ENCODE measurements around the gene SRPK3. TPM values are rescaled to one million over a fixed set of nuclear protein-coding genes. Genes with fewer than 3 reads are reported as not detected.
A peak's percentile ranks its signal among the peaks of the same experiment; 100 is the strongest.
"Not testable (repeated sequence)": the region's sequence is repeated elsewhere in the genome, so short reads cannot be mapped to it uniquely, and the experiment has no call there.

The SRPK3 gene
- polyA plus RNA-seq, 4 donors, result 0.15 to 1.1 (median 0.27) TPM; not detected in 1

GRCh38 chrX:153813161-153813560, 32.3 kb downstream of the SRPK3 start:
- Histone ChIP-seq H3K36me3 (ENCODE audit: control insufficient read depth in 3 of 3, insufficient read depth in 2 of 3, low read depth in 1 of 3, low read length in 3 of 3) (no peaks in the 10 kb centered on the region), H3K27me3 (ENCODE audit: control insufficient read depth in 3 of 3, insufficient read depth in 3 of 3, low read length in 3 of 3) (no peaks in the 10 kb centered on the region), H3K4me3 (ENCODE audit: low read depth in 1 of 3, low read length in 3 of 3) (no peak overlapping the region), H3K27ac (ENCODE audit: low read depth in 1 of 3, low read length in 2 of 3) (no peak overlapping the region), H3K9me3 (ENCODE audit: control insufficient read depth in 2 of 2, insufficient read depth in 1 of 2, low read depth in 1 of 2, low read length in 1 of 2) (no peaks in the 10 kb centered on the region), H3K4me1 (ENCODE audit: control insufficient read depth in 3 of 3, insufficient read depth in 2 of 3, low read depth in 1 of 3, low read length in 2 of 3) (no peaks in the 10 kb centered on the region)
- 89 to 92% (median 89%) methylated on average over 5 of the region's 5 CpGs for WGBS, 3 donors
- DNase-seq (no peak), FAIRE-seq (no peak)

- FAIRE-seq, result no peak
- Histone ChIP-seq H3K27me3 (ENCODE audit: control insufficient read depth in 3 of 3, insufficient read depth in 3 of 3, low read length in 3 of 3) (peaks cover 0 to 5% (median 0%) of the 10 kb centered on the region in 3 donors), H3K4me1 (ENCODE audit: control insufficient read depth in 3 of 3, insufficient read depth in 2 of 3, low read depth in 1 of 3, low read length in 2 of 3) (no peaks in the 10 kb centered on the region), H3K36me3 (ENCODE audit: control insufficient read depth in 3 of 3, insufficient read depth in 2 of 3, low read depth in 1 of 3, low read length in 3 of 3) (no peaks in the 10 kb centered on the region), H3K27ac (ENCODE audit: low read depth in 1 of 3, low read length in 2 of 3) (no peak overlapping the region), H3K4me3 (ENCODE audit: low read depth in 1 of 3, low read length in 3 of 3) (no peak overlapping the region), H3K9me3 (ENCODE audit: control insufficient read depth in 2 of 2, insufficient read depth in 1 of 2, low read depth in 1 of 2, low read length in 1 of 2) (no peaks in the 10 kb centered on the region)
- no peak for DNase-seq
- 70 to 76% (median 71%) methylated on average over 18 to 19 of the region's 19 CpGs for WGBS, 3 donors
Measured at GRCh38 chrX:153814591-153815315, 33.9 kb downstream of the SRPK3 start.

GRCh38 chrX:153816831-153817690, 36.2 kb downstream of the SRPK3 start:
- no peak overlapping the region for H3K27ac ChIP-seq (ENCODE audit: low read depth in 1 of 3, low read length in 2 of 3)
- DNase-seq, result no peak
- FAIRE-seq, result no peak

GRCh38 chrX:153818064-153818463, 37.2 kb downstream of the SRPK3 start:
- not testable (repeated sequence) for H3K27ac ChIP-seq (ENCODE audit: low read depth in 1 of 3, low read length in 2 of 3); H3K4me3 ChIP-seq (ENCODE audit: low read depth in 1 of 3, low read length in 3 of 3); DNase-seq; H3K36me3 ChIP-seq (ENCODE audit: control insufficient read depth in 3 of 3, insufficient read depth in 2 of 3, low read depth in 1 of 3, low read length in 3 of 3); FAIRE-seq; H3K9me3 ChIP-seq (ENCODE audit: control insufficient read depth in 2 of 2, insufficient read depth in 1 of 2, low read depth in 1 of 2, low read length in 1 of 2); H3K4me1 ChIP-seq (ENCODE audit: control insufficient read depth in 3 of 3, insufficient read depth in 2 of 3, low read depth in 1 of 3, low read length in 2 of 3)
- H3K27me3 ChIP-seq (ENCODE audit: control insufficient read depth in 3 of 3, insufficient read depth in 3 of 3, low read length in 3 of 3), result peaks cover 0 to 16% (median 0%) of the 10 kb centered on the region in 3 donors
- WGBS, 3 donors, result 79 to 93% (median 90%) methylated on average over 9 of the region's 9 CpGs

More at GRCh38 chrX:153816831-153817690, 36.2 kb downstream of the SRPK3 start:
- 68 to 76% (median 75%) methylated on average over 22 to 25 of the region's 25 CpGs for WGBS, 3 donors
- no peaks in the 10 kb centered on the region for H3K4me1 ChIP-seq (ENCODE audit: control insufficient read depth in 3 of 3, insufficient read depth in 2 of 3, low read depth in 1 of 3, low read length in 2 of 3)
- no peaks in the 10 kb centered on the region for H3K9me3 ChIP-seq (ENCODE audit: control insufficient read depth in 2 of 2, insufficient read depth in 1 of 2, low read depth in 1 of 2, low read length in 1 of 2)
- H3K27me3 ChIP-seq (ENCODE audit: control insufficient read depth in 3 of 3, insufficient read depth in 3 of 3, low read length in 3 of 3), result peaks cover 0 to 16% (median 0%) of the 10 kb centered on the region in 3 donors
- no peak overlapping the region for H3K4me3 ChIP-seq (ENCODE audit: low read depth in 1 of 3, low read length in 3 of 3)
- no peaks in the 10 kb centered on the region for H3K36me3 ChIP-seq (ENCODE audit: control insufficient read depth in 3 of 3, insufficient read depth in 2 of 3, low read depth in 1 of 3, low read length in 3 of 3)

- Histone ChIP-seq H3K36me3 (ENCODE audit: control insufficient read depth in 3 of 3, insufficient read depth in 2 of 3, low read depth in 1 of 3, low read length in 3 of 3) (no peaks in the 10 kb centered on the region), H3K27me3 (ENCODE audit: control insufficient read depth in 3 of 3, insufficient read depth in 3 of 3, low read length in 3 of 3) (peaks cover 0 to 16% (median 3%) of the 10 kb centered on the region in 3 donors), H3K4me3 (ENCODE audit: low read depth in 1 of 3, low read length in 3 of 3) (peak overlapping the region in 2 of 3 donors; percentile 23 to 34), H3K9me3 (ENCODE audit: control insufficient read depth in 2 of 2, insufficient read depth in 1 of 2, low read depth in 1 of 2, low read length in 1 of 2) (no peaks in the 10 kb centered on the region), H3K27ac (ENCODE audit: low read depth in 1 of 3, low read length in 2 of 3) (peak overlapping the region in 1 of 3 donors; percentile 11), H3K4me1 (ENCODE audit: control insufficient read depth in 3 of 3, insufficient read depth in 2 of 3, low read depth in 1 of 3, low read length in 2 of 3) (no peaks in the 10 kb centered on the region)
- FAIRE-seq (no peak), DNase-seq (peak; percentile 17 to 57)
- 6 to 36% (median 9%) methylated on average over 14 to 67 of the region's 67 CpGs for WGBS, 3 donors
Measured at GRCh38 chrX:153818571-153819383, 37.9 kb downstream of the SRPK3 start.

GRCh38 chrX:153819384-153820040, 38.7 kb downstream of the SRPK3 start:
- peaks cover 0 to 16% (median 3%) of the 10 kb centered on the region in 3 donors for H3K27me3 ChIP-seq (ENCODE audit: control insufficient read depth in 3 of 3, insufficient read depth in 3 of 3, low read length in 3 of 3)
- H3K9me3 ChIP-seq (ENCODE audit: control insufficient read depth in 2 of 2, insufficient read depth in 1 of 2, low read depth in 1 of 2, low read length in 1 of 2), result no peaks in the 10 kb centered on the region
- H3K4me1 ChIP-seq (ENCODE audit: control insufficient read depth in 3 of 3, insufficient read depth in 2 of 3, low read depth in 1 of 3, low read length in 2 of 3), result no peaks in the 10 kb centered on the region
- H3K4me3 ChIP-seq (ENCODE audit: low read depth in 1 of 3, low read length in 3 of 3), result peak overlapping the region in 1 of 3 donors; percentile 34
- peak overlapping the region in 2 of 3 donors; percentile 11 to 31 for H3K27ac ChIP-seq (ENCODE audit: low read depth in 1 of 3, low read length in 2 of 3)
- FAIRE-seq, result no peak
- H3K36me3 ChIP-seq (ENCODE audit: control insufficient read depth in 3 of 3, insufficient read depth in 2 of 3, low read depth in 1 of 3, low read length in 3 of 3), result no peaks in the 10 kb centered on the region
- no peak for DNase-seq
- 33 to 56% (median 38%) methylated on average over 16 to 23 of the region's 23 CpGs for WGBS, 3 donors

- FAIRE-seq (no peak), DNase-seq (no peak)
- WGBS, 3 donors, result 64 to 83% (median 67%) methylated on average over 7 of the region's 7 CpGs
- Histone ChIP-seq H3K36me3 (ENCODE audit: control insufficient read depth in 3 of 3, insufficient read depth in 2 of 3, low read depth in 1 of 3, low read length in 3 of 3) (no peaks in the 10 kb centered on the region), H3K4me3 (ENCODE audit: low read depth in 1 of 3, low read length in 3 of 3) (no peak overlapping the region), H3K27ac (ENCODE audit: low read depth in 1 of 3, low read length in 2 of 3) (no peak overlapping the region), H3K4me1 (ENCODE audit: control insufficient read depth in 3 of 3, insufficient read depth in 2 of 3, low read depth in 1 of 3, low read length in 2 of 3) (no peaks in the 10 kb centered on the region), H3K27me3 (ENCODE audit: control insufficient read depth in 3 of 3, insufficient read depth in 3 of 3, low read length in 3 of 3) (peaks cover 0 to 23% (median 3%) of the 10 kb centered on the region in 3 donors), H3K9me3 (ENCODE audit: control insufficient read depth in 2 of 2, insufficient read depth in 1 of 2, low read depth in 1 of 2, low read length in 1 of 2) (no peaks in the 10 kb centered on the region)
Measured at GRCh38 chrX:153820601-153821000, 39.8 kb downstream of the SRPK3 start.

Measured in small intestine (tissue), 7 donors.